ENCODE results near the gene MRPL53. TPM values are rescaled to one million over a fixed set of nuclear protein-coding genes. Genes with fewer than 3 reads are reported as not detected.

Gene MRPL53
- total RNA-seq, 1 experiment from 2014 or later: 98.1 TPM

- no TSS peak for BruUV-seq (replicated peaks)
- POLR2A ChIA-PET: interaction anchor here (0.7 kb wide), 1 partner anchor 14 kb away, joined by 12 read pairs; no protein-coding TSS in a partner anchor
Observed at GRCh38 chr2:74514368-74515270, 42.1 kb upstream of the MRPL53 start, which contains the start of gene TLX2. TSS of gene TLX2 (plus strand) at chr2:74514450. CDS start at chr2:74514807, 357 bp downstream.

GRCh38 chr2:74513605-74514367 lies 41.3 kb upstream of the MRPL53 start:
- Histone ChIP-seq H3K27ac (ENCODE audit: low read length) (no peak overlapping the region), H3K9me3 (ENCODE audit: control insufficient read depth, insufficient read depth, low read depth, low read length) (no peaks in the 10 kb centered on the region), H3K4me3 (ENCODE audit: low read depth in 2 of 2, low read length in 2 of 2) (peak overlapping the region in 1 of 2 experiments; percentile 37; a peak in 1 of 4 replicates), H3K4me1 (ENCODE audit: control insufficient read depth, insufficient read depth, low read length) (no peaks in the 10 kb centered on the region; the same call in 1 of the 2 replicates), H3K36me3 (ENCODE audit: control insufficient read depth, insufficient read depth, low read length) (no peaks in the 10 kb centered on the region), H3K27me3 (ENCODE audit: control insufficient read depth, insufficient read depth, low read length) (no peaks in the 10 kb centered on the region)
- ChIA-PET POLR2A (interaction anchor here (0.7 kb wide), 1 partner anchor 13 kb away, joined by 12 read pairs; no protein-coding TSS in a partner anchor), CTCF (no interaction called here)
- ATAC-seq: peak; percentile 18; the same call in 1 of the 2 replicates
- intact Hi-C loops (cut with micrococcal nuclease; ENCODE audit: unreplicated experiment): no loop called here
- TF ChIP-seq POLR2AphosphoS5 (IDR thresholded peaks at IDR 0.05; ENCODE audit: low read depth, low read length): no peak
- TF ChIP-seq SIN3A (IDR thresholded peaks at IDR 0.05; ENCODE audit: borderline replicate concordance, insufficient read depth, low read depth, low read length): no peak
- no peak for TF ChIP-seq TCF7L2 (IDR thresholded peaks at IDR 0.05; ENCODE audit: low read depth, low read length)
- no peak for TF ChIP-seq CTCF (IDR thresholded peaks at IDR 0.05)
- no peak for TF ChIP-seq REST (IDR thresholded peaks at IDR 0.05; ENCODE audit: insufficient read depth in 1 of 2, low read depth in 2 of 2, low read length in 1 of 2)
- DNase-seq (ENCODE audit: low read depth, low spot score): no peak
- in situ Hi-C loops (cut with HindIII; ENCODE audit: low pct_unique_long_range_greater_than_20kb, low sequenced_read_pairs): no loop called here
- no TSS peak for BruUV-seq (replicated peaks)

More at GRCh38 chr2:74514368-74515270, 42.1 kb upstream of the MRPL53 start, which contains the start of gene TLX2:
- in situ Hi-C loops (cut with HindIII; ENCODE audit: low pct_unique_long_range_greater_than_20kb, low sequenced_read_pairs) (no loop called here), intact Hi-C loops (cut with micrococcal nuclease; ENCODE audit: unreplicated experiment) (no loop called here)
- peak within 1 kb of the TSS in 1 of 2 experiments; percentile 37; a peak in 1 of 4 replicates for H3K4me3 ChIP-seq (ENCODE audit: low read depth in 2 of 2, low read length in 2 of 2)
- H3K9me3 ChIP-seq (ENCODE audit: control insufficient read depth, insufficient read depth, low read depth, low read length): no peaks in the 10 kb centered on the region
- no peaks in the 10 kb centered on the region for H3K36me3 ChIP-seq (ENCODE audit: control insufficient read depth, insufficient read depth, low read length)
- no peak within 1 kb of the TSS for H3K27ac ChIP-seq (ENCODE audit: low read length)
- no peaks in the 10 kb centered on the region for H3K27me3 ChIP-seq (ENCODE audit: control insufficient read depth, insufficient read depth, low read length)
- DNase-seq (ENCODE audit: low read depth, low spot score) (no peak), ATAC-seq (peak; percentile 32)
- TF ChIP-seq REST (IDR thresholded peaks at IDR 0.05; ENCODE audit: insufficient read depth in 1 of 2, low read depth in 2 of 2, low read length in 1 of 2): no peak
- TF ChIP-seq SIN3A (IDR thresholded peaks at IDR 0.05; ENCODE audit: borderline replicate concordance, insufficient read depth, low read depth, low read length): no peak
- CTCF ChIA-PET: no interaction called here
- H3K4me1 ChIP-seq (ENCODE audit: control insufficient read depth, insufficient read depth, low read length): no peaks in the 10 kb centered on the region

Measured in Panc1 (cell line).